HL-60 (cell line): ENCODE results near the gene KLK13.

Experiments used
- DNase-seq, 2 experiments: peaks; one replicate each; pipeline ENCODE4 v3.0.0-alpha.2; 2010 to 2020; ENCODE audit warnings: low read depth in 1 of 2, low spot score in 1 of 2
- H3K27ac ChIP-seq: fragments of 250-450 bp; sonication (Bioruptor Pico); replicated peaks from 2 replicates; pipeline ENCODE4 v1.5.1; 2020; ENCODE audit warnings: mild to moderate bottlenecking, moderate library complexity
- H3K27me3 ChIP-seq: fragments of 250-450 bp; sonication (Bioruptor Pico); 2 replicates; pipeline ENCODE4 v1.5.1; 2021; ENCODE audit warnings: mild to moderate bottlenecking, moderate library complexity; ENCODE audit not compliant: insufficient read depth, poor library complexity, severe bottlenecking
- H3K4me3 ChIP-seq: replicated peaks from 2 replicates; pipeline ENCODE4 v1.5.1; 2011; ENCODE audit warnings: mild to moderate bottlenecking, control low read depth, low read length; ENCODE audit not compliant: insufficient read depth
- CTCF ChIP-seq: IDR thresholded peaks from one replicate; pipeline ENCODE4 v1.5.1; 2011; ENCODE audit warnings: low read length, control low read depth, inconsistent platforms; ENCODE audit not compliant: insufficient read depth
- GABPA ChIP-seq: IDR thresholded peaks from 2 replicates; pipeline ENCODE4 v1.6.1; 2012; ENCODE audit warnings: low read depth
- POLR2AphosphoS5 ChIP-seq: IDR thresholded peaks from 2 replicates; pipeline ENCODE4 v1.6.1; 2012; ENCODE audit warnings: low read depth
- SPI1 ChIP-seq: IDR thresholded peaks from 2 replicates; pipeline ENCODE4 v1.6.1; 2012; ENCODE audit warnings: low read depth, mild to moderate bottlenecking, borderline replicate concordance
- TF ChIP-seq, protein P1 (sequence below): IDR thresholded peaks from 2 replicates; pipeline ENCODE4 v1.6.1; 2012; ENCODE audit warnings: low read depth; ENCODE audit not compliant: insufficient replicate concordance

KLK13 gene

GRCh38 chr19:51101171-51101865, 36.4 kb upstream of the KLK13 start:
- H3K27me3 ChIP-seq: no peaks in the 10 kb centered on the region
- no peak overlapping the region for H3K27ac ChIP-seq
- TF ChIP-seq CTCF (no peak), SPI1 (no peak), GABPA (no peak), POLR2AphosphoS5 (no peak)
- TF ChIP-seq, protein P1, sequence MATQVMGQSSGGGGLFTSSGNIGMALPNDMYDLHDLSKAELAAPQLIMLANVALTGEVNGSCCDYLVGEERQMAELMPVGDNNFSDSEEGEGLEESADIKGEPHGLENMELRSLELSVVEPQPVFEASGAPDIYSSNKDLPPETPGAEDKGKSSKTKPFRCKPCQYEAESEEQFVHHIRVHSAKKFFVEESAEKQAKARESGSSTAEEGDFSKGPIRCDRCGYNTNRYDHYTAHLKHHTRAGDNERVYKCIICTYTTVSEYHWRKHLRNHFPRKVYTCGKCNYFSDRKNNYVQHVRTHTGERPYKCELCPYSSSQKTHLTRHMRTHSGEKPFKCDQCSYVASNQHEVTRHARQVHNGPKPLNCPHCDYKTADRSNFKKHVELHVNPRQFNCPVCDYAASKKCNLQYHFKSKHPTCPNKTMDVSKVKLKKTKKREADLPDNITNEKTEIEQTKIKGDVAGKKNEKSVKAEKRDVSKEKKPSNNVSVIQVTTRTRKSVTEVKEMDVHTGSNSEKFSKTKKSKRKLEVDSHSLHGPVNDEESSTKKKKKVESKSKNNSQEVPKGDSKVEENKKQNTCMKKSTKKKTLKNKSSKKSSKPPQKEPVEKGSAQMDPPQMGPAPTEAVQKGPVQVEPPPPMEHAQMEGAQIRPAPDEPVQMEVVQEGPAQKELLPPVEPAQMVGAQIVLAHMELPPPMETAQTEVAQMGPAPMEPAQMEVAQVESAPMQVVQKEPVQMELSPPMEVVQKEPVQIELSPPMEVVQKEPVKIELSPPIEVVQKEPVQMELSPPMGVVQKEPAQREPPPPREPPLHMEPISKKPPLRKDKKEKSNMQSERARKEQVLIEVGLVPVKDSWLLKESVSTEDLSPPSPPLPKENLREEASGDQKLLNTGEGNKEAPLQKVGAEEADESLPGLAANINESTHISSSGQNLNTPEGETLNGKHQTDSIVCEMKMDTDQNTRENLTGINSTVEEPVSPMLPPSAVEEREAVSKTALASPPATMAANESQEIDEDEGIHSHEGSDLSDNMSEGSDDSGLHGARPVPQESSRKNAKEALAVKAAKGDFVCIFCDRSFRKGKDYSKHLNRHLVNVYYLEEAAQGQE: no peak
- no peak for DNase-seq
- no peak overlapping the region for H3K4me3 ChIP-seq

DNA sequence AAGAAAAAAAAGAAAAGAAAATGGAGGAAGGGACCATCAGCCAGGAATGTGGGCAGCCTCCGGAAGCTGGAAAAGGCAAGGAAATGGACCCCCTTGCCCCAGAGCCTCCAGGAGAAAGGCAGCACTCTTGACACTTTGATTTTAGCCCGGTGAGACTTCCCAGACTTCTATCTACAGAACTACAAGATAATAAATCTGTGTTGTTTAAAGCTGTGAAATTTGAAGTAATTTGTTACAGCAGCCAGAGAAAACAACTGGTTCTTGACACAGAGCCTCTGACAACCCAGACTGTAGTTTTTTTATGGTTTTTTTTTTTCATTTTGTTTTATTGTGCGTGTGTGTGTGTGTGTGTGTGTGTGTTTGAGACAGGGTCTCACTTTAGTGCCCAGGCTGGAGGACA, 35.7 kb upstream of the KLK13 start:
- TF ChIP-seq, protein P1: no peak
- TF ChIP-seq POLR2AphosphoS5 (no peak), SPI1 (no peak), GABPA (no peak), CTCF (no peak)
- Histone ChIP-seq H3K27me3 (no peaks in the 10 kb centered on the region), H3K27ac (no peak overlapping the region), H3K4me3 (no peak overlapping the region)
- no peak for DNase-seq

DNA sequence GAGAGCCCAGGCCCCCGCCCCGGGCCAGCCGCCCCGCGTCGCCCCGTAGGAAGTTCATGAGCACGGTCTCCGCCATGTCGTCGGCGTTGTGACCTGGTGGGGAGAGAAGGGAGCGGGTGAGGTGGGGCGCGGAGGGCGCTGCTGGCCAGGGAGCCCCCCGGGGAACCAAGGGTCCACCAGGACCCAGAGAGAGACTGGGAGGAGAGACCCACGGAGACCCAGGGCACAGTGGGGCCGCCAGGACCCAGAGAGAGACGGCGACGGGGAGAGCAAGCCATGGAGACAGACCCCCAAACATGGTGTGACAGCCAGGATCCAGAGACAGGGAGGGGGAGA, 34.1 kb upstream of the KLK13 start:
- Histone ChIP-seq H3K27me3 (no peaks in the 10 kb centered on the region), H3K27ac (no peak overlapping the region), H3K4me3 (no peak overlapping the region)
- TF ChIP-seq SPI1 (no peak), POLR2AphosphoS5 (no peak), GABPA (no peak), CTCF (no peak)
- TF ChIP-seq, protein P1: no peak
- no peak for DNase-seq
